Activated T-helper 9 cell treated with anti-CD3 and anti-CD28 coated beads, Interleukin-2, amount 50 U/mL, for 16 hours (primary cell): ENCODE measurements around the gene FAM3C.
"Not testable (repeated sequence)": the region's sequence is repeated elsewhere in the genome, so short reads cannot be mapped to it uniquely, and the experiment has no call there.

ENCODE experiments used
- DNase-seq: peaks from one replicate; pipeline ENCODE4 v3.0.0-alpha.2; 2020; ENCODE audit warnings: low read depth

The FAM3C gene

GRCh38 chr7:121395961-121396757, at the start of gene FAM3C:
TSS of gene FAM3C (minus strand) at chr7:121396308. CDS start at chr7:121382969, 13,339 bp downstream.
- DNase-seq: peak; percentile 82

GRCh38 chr7:121442845-121443244, 46.7 kb upstream of the FAM3C start:
- DNase-seq: no peak

GRCh38 chr7:121440857-121441503, 44.9 kb upstream of the FAM3C start:
- no peak for DNase-seq

GRCh38 chr7:121438043-121438955, 42.2 kb upstream of the FAM3C start:
- DNase-seq: peak; percentile 41

GRCh38 chr7:121437470-121437869, 41.4 kb upstream of the FAM3C start:
- no peak for DNase-seq

- no peak for DNase-seq
These were observed 40.6 kb upstream of the FAM3C start for GRCh38 chr7:121436688-121437087.

GRCh38 chr7:121436136-121436535, 40.0 kb upstream of the FAM3C start:
- DNase-seq: no peak

- DNase-seq: no peak
These were observed 37.7 kb upstream of the FAM3C start for GRCh38 chr7:121433775-121434174.

GRCh38 chr7:121432486-121432885, 36.4 kb upstream of the FAM3C start:
- DNase-seq: not testable (repeated sequence)

- no peak for DNase-seq
These were observed 35.9 kb upstream of the FAM3C start for GRCh38 chr7:121431996-121432395.

GRCh38 chr7:121431389-121431995, 35.4 kb upstream of the FAM3C start:
- DNase-seq: no peak

- no peak for DNase-seq
These were observed 34.5 kb upstream of the FAM3C start for GRCh38 chr7:121430558-121430957.

- DNase-seq: no peak
These were observed 33.7 kb upstream of the FAM3C start for GRCh38 chr7:121429798-121430197.

GRCh38 chr7:121428855-121429489, 32.9 kb upstream of the FAM3C start:
- DNase-seq: no peak

GRCh38 chr7:121421743-121422142, 25.6 kb upstream of the FAM3C start:
- DNase-seq: not testable (repeated sequence)

GRCh38 chr7:121420976-121421375, 24.9 kb upstream of the FAM3C start:
- no peak for DNase-seq

GRCh38 chr7:121419201-121420148, 23.4 kb upstream of the FAM3C start:
- DNase-seq: no peak

- DNase-seq: no peak
These were observed 20.4 kb upstream of the FAM3C start for GRCh38 chr7:121416533-121416932.

GRCh38 chr7:121414436-121414835, 18.3 kb upstream of the FAM3C start:
- no peak for DNase-seq

- no peak for DNase-seq
These were observed 15.5 kb upstream of the FAM3C start for GRCh38 chr7:121411597-121411979.
